ENCODE data around the gene PKNOX2.

The PKNOX2 gene

GRCh38 chr11:125164422-125165110 is at the start of gene PKNOX2:
Gene PKNOX2, plus strand, starts transcription at chr11:125164751. Its CDS starts 186,555 bp downstream, at chr11:125351306.
- DNase-seq (ENCODE audit: low read depth in 3 of 3, low spot score in 1 of 3) = peak in 2 of 3 donors; percentile 29 to 63

GRCh38 chr11:125117429-125117828 is 47.1 kb upstream of the PKNOX2 start:
- DNase-seq (ENCODE audit: low read depth in 3 of 3, low spot score in 1 of 3) = no peak

- no peak for DNase-seq (ENCODE audit: low read depth in 3 of 3, low spot score in 1 of 3)
Observed at GRCh38 chr11:125123194-125123946, 41.2 kb upstream of the PKNOX2 start.

- DNase-seq (ENCODE audit: low read depth in 3 of 3, low spot score in 1 of 3) = no peak
Observed at GRCh38 chr11:125123947-125124617, 40.5 kb upstream of the PKNOX2 start.

- DNase-seq (ENCODE audit: low read depth in 3 of 3, low spot score in 1 of 3) = no peak
Observed at GRCh38 chr11:125124618-125124992, 39.9 kb upstream of the PKNOX2 start.

GRCh38 chr11:125128450-125128849 is 36.1 kb upstream of the PKNOX2 start:
- DNase-seq (ENCODE audit: low read depth in 3 of 3, low spot score in 1 of 3) = no peak

- DNase-seq (ENCODE audit: low read depth in 3 of 3, low spot score in 1 of 3) = no peak
Observed at GRCh38 chr11:125129316-125129993, 35.1 kb upstream of the PKNOX2 start.

GRCh38 chr11:125132071-125132470 is 32.5 kb upstream of the PKNOX2 start:
- no peak for DNase-seq (ENCODE audit: low read depth in 3 of 3, low spot score in 1 of 3)

GRCh38 chr11:125132596-125132995 is 32.0 kb upstream of the PKNOX2 start:
- DNase-seq (ENCODE audit: low read depth in 3 of 3, low spot score in 1 of 3) = no peak

- no peak for DNase-seq (ENCODE audit: low read depth in 3 of 3, low spot score in 1 of 3)
Observed at GRCh38 chr11:125136001-125136400, 28.6 kb upstream of the PKNOX2 start.

- DNase-seq (ENCODE audit: low read depth in 3 of 3, low spot score in 1 of 3) = no peak
Observed at GRCh38 chr11:125138966-125139365, 25.6 kb upstream of the PKNOX2 start.

- no peak for DNase-seq (ENCODE audit: low read depth in 3 of 3, low spot score in 1 of 3)
Observed at GRCh38 chr11:125139778-125140177, 24.8 kb upstream of the PKNOX2 start.

GRCh38 chr11:125140233-125140632 is 24.3 kb upstream of the PKNOX2 start:
- DNase-seq (ENCODE audit: low read depth in 3 of 3, low spot score in 1 of 3) = no peak

GRCh38 chr11:125141178-125141577 is 23.4 kb upstream of the PKNOX2 start:
- no peak for DNase-seq (ENCODE audit: low read depth in 3 of 3, low spot score in 1 of 3)

- DNase-seq (ENCODE audit: low read depth in 3 of 3, low spot score in 1 of 3) = peak in 2 of 3 donors; percentile 31 to 49
Observed at GRCh38 chr11:125141686-125142535, 22.6 kb upstream of the PKNOX2 start.

GRCh38 chr11:125146232-125146631 is 18.3 kb upstream of the PKNOX2 start:
- no peak for DNase-seq (ENCODE audit: low read depth in 3 of 3, low spot score in 1 of 3)

GRCh38 chr11:125147280-125147679 is 17.3 kb upstream of the PKNOX2 start:
- no peak for DNase-seq (ENCODE audit: low read depth in 3 of 3, low spot score in 1 of 3)

- no peak for DNase-seq (ENCODE audit: low read depth in 3 of 3, low spot score in 1 of 3)
Observed at GRCh38 chr11:125148011-125148410, 16.5 kb upstream of the PKNOX2 start.

- DNase-seq (ENCODE audit: low read depth in 3 of 3, low spot score in 1 of 3) = no peak
Observed at GRCh38 chr11:125148743-125149142, 15.8 kb upstream of the PKNOX2 start.

- no peak for DNase-seq (ENCODE audit: low read depth in 3 of 3, low spot score in 1 of 3)
Observed at GRCh38 chr11:125153837-125154236, 10.7 kb upstream of the PKNOX2 start.

Data from stimulated activated CD4-positive, alpha-beta T cell treated with anti-CD3 and anti-CD28 coated beads, TNF-alpha, amount 100 ng/mL, for 1 hour (primary cell).